HG03354 (cell line): ENCODE measurements around the gene AFF2.

Experiments
- ATAC-seq: cut with Tn5 transposase; IDR thresholded peaks from one replicate; pipeline ENCODE4 v1.9.1; 2021; ENCODE audit warnings: mild to moderate bottlenecking; ENCODE audit not compliant: unreplicated experiment, poor library complexity, severe bottlenecking

The AFF2 gene

GRCh38 chrX:148947399-148947975, 447.1 kb downstream of the AFF2 start:
- ATAC-seq = no peak

GRCh38 chrX:148956352-148956751, 455.9 kb downstream of the AFF2 start:
- ATAC-seq = no peak

- ATAC-seq = no peak
Measured at GRCh38 chrX:148958901-148959300, 458.5 kb downstream of the AFF2 start.

GRCh38 chrX:148960060-148960459, 459.6 kb downstream of the AFF2 start:
- no peak for ATAC-seq

- no peak for ATAC-seq
Measured at GRCh38 chrX:148961985-148962384, 461.6 kb downstream of the AFF2 start.

- no peak for ATAC-seq
Measured at GRCh38 chrX:148976571-148977400, 476.4 kb downstream of the AFF2 start.

- ATAC-seq = no peak
Measured at GRCh38 chrX:148979786-148980185, 479.4 kb downstream of the AFF2 start.

GRCh38 chrX:148984238-148984637, 483.8 kb downstream of the AFF2 start:
- ATAC-seq = no peak

GRCh38 chrX:148991502-148991901, 491.1 kb downstream of the AFF2 start:
- no peak for ATAC-seq

GRCh38 chrX:148995661-148996060, 495.2 kb downstream of the AFF2 start:
- ATAC-seq = no peak

- ATAC-seq = no peak
Measured at GRCh38 chrX:149002320-149002719, 501.9 kb downstream of the AFF2 start.

GRCh38 chrX:149003863-149004660, 503.6 kb downstream of the AFF2 start:
- ATAC-seq = no peak

- no peak for ATAC-seq
Measured at GRCh38 chrX:149004936-149005335, 504.5 kb downstream of the AFF2 start.

- no peak for ATAC-seq
Measured at GRCh38 chrX:149006235-149006634, 505.8 kb downstream of the AFF2 start.

GRCh38 chrX:149007423-149007822, 507.0 kb downstream of the AFF2 start:
- ATAC-seq = no peak

- ATAC-seq = no peak
Measured at GRCh38 chrX:149010013-149010852, 509.8 kb downstream of the AFF2 start.

- ATAC-seq = no peak
Measured at GRCh38 chrX:149010853-149011224, 510.4 kb downstream of the AFF2 start.

GRCh38 chrX:149013081-149013480, 512.7 kb downstream of the AFF2 start:
- no peak for ATAC-seq

- ATAC-seq = no peak
Measured at GRCh38 chrX:149021159-149021558, 520.7 kb downstream of the AFF2 start.

- ATAC-seq = no peak
Measured at GRCh38 chrX:149022485-149022884, 522.1 kb downstream of the AFF2 start.
